OCI-LY1 (cell line): Measurements from ENCODE around the gene POU6F2.

Source experiments
- EZH2 ChIP-seq: fragments of 200-600 bp; sonication (generic), shearing (Covaris generic); IDR thresholded peaks from 2 replicates; pipeline ENCODE4 v1.8.0; 2017; ENCODE audit warnings: borderline replicate concordance, mixed run types, mild to moderate bottlenecking, antibody characterized with exemption, low read length, moderate library complexity, mixed read lengths
- TF ChIP-seq, protein P1 (sequence below): fragments of 200-600 bp; sonication (generic), shearing (Covaris generic); IDR thresholded peaks from 2 replicates; pipeline ENCODE4 v1.5.1; 2017; ENCODE audit warnings: mild to moderate bottlenecking, antibody characterized with exemption, low read length, moderate library complexity, mixed read lengths

DNA sequence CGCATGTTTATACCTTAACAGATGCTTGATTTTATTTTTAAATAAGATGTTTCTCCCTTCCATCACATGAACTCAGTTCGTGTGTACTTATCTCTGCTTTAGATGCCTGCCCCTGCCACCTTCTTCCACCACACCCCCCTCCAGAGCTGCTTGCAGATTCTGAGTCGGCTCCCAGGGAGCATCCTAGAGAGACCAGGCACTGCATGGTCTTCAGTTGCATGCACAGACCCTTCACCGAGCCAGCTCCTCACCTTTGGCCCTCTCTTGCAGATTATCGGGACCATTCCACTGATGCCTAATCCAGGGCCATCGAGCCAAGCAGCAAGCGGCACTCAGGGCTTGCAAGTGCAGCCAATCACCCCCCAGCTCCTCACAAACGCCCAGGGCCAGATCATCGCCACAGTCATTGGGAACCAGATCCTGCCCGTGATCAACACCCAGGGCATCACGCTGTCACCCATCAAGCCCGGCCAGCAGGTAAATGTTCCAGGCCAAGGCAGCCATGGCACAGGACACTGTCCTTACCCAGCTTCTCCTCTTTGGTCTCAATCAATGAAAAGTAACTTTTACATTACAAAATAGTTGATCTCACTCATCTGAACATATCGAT lies 455.2 kb downstream of the POU6F2 start:
- TF ChIP-seq EZH2, result no peak
- TF ChIP-seq, protein P1, sequence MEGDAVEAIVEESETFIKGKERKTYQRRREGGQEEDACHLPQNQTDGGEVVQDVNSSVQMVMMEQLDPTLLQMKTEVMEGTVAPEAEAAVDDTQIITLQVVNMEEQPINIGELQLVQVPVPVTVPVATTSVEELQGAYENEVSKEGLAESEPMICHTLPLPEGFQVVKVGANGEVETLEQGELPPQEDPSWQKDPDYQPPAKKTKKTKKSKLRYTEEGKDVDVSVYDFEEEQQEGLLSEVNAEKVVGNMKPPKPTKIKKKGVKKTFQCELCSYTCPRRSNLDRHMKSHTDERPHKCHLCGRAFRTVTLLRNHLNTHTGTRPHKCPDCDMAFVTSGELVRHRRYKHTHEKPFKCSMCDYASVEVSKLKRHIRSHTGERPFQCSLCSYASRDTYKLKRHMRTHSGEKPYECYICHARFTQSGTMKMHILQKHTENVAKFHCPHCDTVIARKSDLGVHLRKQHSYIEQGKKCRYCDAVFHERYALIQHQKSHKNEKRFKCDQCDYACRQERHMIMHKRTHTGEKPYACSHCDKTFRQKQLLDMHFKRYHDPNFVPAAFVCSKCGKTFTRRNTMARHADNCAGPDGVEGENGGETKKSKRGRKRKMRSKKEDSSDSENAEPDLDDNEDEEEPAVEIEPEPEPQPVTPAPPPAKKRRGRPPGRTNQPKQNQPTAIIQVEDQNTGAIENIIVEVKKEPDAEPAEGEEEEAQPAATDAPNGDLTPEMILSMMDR, result no peak
